ENCODE measurements around the gene DAGLB.
"Not testable (repeated sequence)": the region's sequence is repeated elsewhere in the genome, so short reads cannot be mapped to it uniquely, and the experiment has no call there.

The DAGLB gene

GRCh38 chr7:6430974-6431373 lies 16.8 kb downstream of the DAGLB start:
- no peak for DNase-seq (ENCODE audit: low read depth, low spot score)

- no peak for DNase-seq (ENCODE audit: low read depth, low spot score)
Observed at GRCh38 chr7:6430271-6430940, 17.3 kb downstream of the DAGLB start.

- DNase-seq (ENCODE audit: low read depth, low spot score) = no peak
Observed at GRCh38 chr7:6425948-6426347, 21.8 kb downstream of the DAGLB start.

- DNase-seq (ENCODE audit: low read depth, low spot score) = no peak
Observed at GRCh38 chr7:6423942-6424701, 23.6 kb downstream of the DAGLB start.

- DNase-seq (ENCODE audit: low read depth, low spot score) = no peak
Observed at GRCh38 chr7:6422926-6423632, 24.7 kb downstream of the DAGLB start.

- DNase-seq (ENCODE audit: low read depth, low spot score) = no peak
Observed at GRCh38 chr7:6422095-6422494, 25.7 kb downstream of the DAGLB start.

- no peak for DNase-seq (ENCODE audit: low read depth, low spot score)
Observed at GRCh38 chr7:6420680-6421079, 27.1 kb downstream of the DAGLB start.

GRCh38 chr7:6419310-6419773 lies 28.4 kb downstream of the DAGLB start:
- DNase-seq (ENCODE audit: low read depth, low spot score) = no peak

- DNase-seq (ENCODE audit: low read depth, low spot score) = no peak
Observed at GRCh38 chr7:6417408-6417807, 30.3 kb downstream of the DAGLB start.

- DNase-seq (ENCODE audit: low read depth, low spot score) = no peak
Observed at GRCh38 chr7:6416516-6417145, 31.1 kb downstream of the DAGLB start.

- no peak for DNase-seq (ENCODE audit: low read depth, low spot score)
Observed at GRCh38 chr7:6413637-6414036, 34.1 kb downstream of the DAGLB start.

GRCh38 chr7:6409944-6410693 lies 37.6 kb downstream of the DAGLB start:
- no peak for DNase-seq (ENCODE audit: low read depth, low spot score)

GRCh38 chr7:6409091-6409490 lies 38.7 kb downstream of the DAGLB start:
- no peak for DNase-seq (ENCODE audit: low read depth, low spot score)

- DNase-seq (ENCODE audit: low read depth, low spot score) = no peak
Observed at GRCh38 chr7:6407434-6407833, 40.3 kb downstream of the DAGLB start.

- DNase-seq (ENCODE audit: low read depth, low spot score) = no peak
Observed at GRCh38 chr7:6406121-6406520, 41.6 kb downstream of the DAGLB start.

- no peak for DNase-seq (ENCODE audit: low read depth, low spot score)
Observed at GRCh38 chr7:6403907-6404306, 43.8 kb downstream of the DAGLB start.

GRCh38 chr7:6402741-6403140 lies 45.0 kb downstream of the DAGLB start:
- DNase-seq (ENCODE audit: low read depth, low spot score) = no peak

GRCh38 chr7:6402041-6402440 lies 45.7 kb downstream of the DAGLB start:
- no peak for DNase-seq (ENCODE audit: low read depth, low spot score)

- no peak for DNase-seq (ENCODE audit: low read depth, low spot score)
Observed at GRCh38 chr7:6401536-6401935, 46.2 kb downstream of the DAGLB start.

- DNase-seq (ENCODE audit: low read depth, low spot score) = not testable (repeated sequence)
Observed at GRCh38 chr7:6400243-6401105, 47.3 kb downstream of the DAGLB start.
